Measurements from ENCODE around the gene PPP1R14D. TPM values are rescaled to one million over a fixed set of nuclear protein-coding genes. Genes with fewer than 3 reads are reported as not detected.

The PPP1R14D gene
- polyA plus RNA-seq, 3 donors = not detected

GRCh38 chr15:40815042-40815698 lies 13.3 kb downstream of the PPP1R14D start:
- no peak for TF ChIP-seq CTCF (IDR thresholded peaks at IDR 0.05)
- H3K27ac ChIP-seq (ENCODE audit: low read depth in 1 of 2, low read length in 2 of 2) = no peak overlapping the region
- Mint-ChIP-seq H3K4me1 (no peaks in the 10 kb centered on the region), H3K4me3 (peak overlapping the region in 1 of 2 donors; percentile 4), H3K9me3 (no peaks in the 10 kb centered on the region), H3K27me3 (ENCODE audit: low read depth in 3 of 3) (peaks cover 0 to 1% (median 0%) of the 10 kb centered on the region in 3 donors), H3K27ac (no peak overlapping the region), H3K36me3 (peaks cover 44 to 45% of the 10 kb centered on the region in 2 donors)
- WGBS (ENCODE audit: insufficient coverage) = 88% methylated on average over 3 of the region's 4 CpGs
- H3K9ac ChIP-seq (ENCODE audit: insufficient read depth, low read length, poor library complexity, severe bottlenecking) = no peak overlapping the region
- H4K20me1 ChIP-seq (ENCODE audit: insufficient read depth, low read length) = no peaks in the 10 kb centered on the region
- no peaks in the 10 kb centered on the region for H3K9me3 ChIP-seq (replicated peaks in 1 of 2; ENCODE audit: control insufficient read depth in 1 of 2, insufficient read depth in 1 of 2, low read length in 2 of 2)
- H3K79me2 ChIP-seq (ENCODE audit: insufficient read depth, low read length) = no peaks in the 10 kb centered on the region
- intact Hi-C loops (cut with micrococcal nuclease) = no loop called here
- H3K27me3 ChIP-seq (ENCODE audit: control insufficient read depth in 2 of 2, insufficient read depth in 2 of 2, low read length in 2 of 2) = no peaks in the 10 kb centered on the region
- H3K36me3 ChIP-seq (replicated peaks in 1 of 2; ENCODE audit: control insufficient read depth in 1 of 2, insufficient read depth in 2 of 2, low read length in 2 of 2) = peaks cover 31 to 48% of the 10 kb centered on the region in 2 donors
- no peak overlapping the region for H2AFZ ChIP-seq (ENCODE audit: insufficient read depth, low read depth, low read length, poor library complexity, severe bottlenecking)
- no peak overlapping the region for H3K4me3 ChIP-seq (replicated peaks in 1 of 3; ENCODE audit: low read depth in 2 of 3, low read length in 3 of 3)
- H3K4me1 ChIP-seq (ENCODE audit: control insufficient read depth in 1 of 2, insufficient read depth in 2 of 2, low read length in 2 of 2) = no peaks in the 10 kb centered on the region
- no peak overlapping the region for H3K4me2 ChIP-seq (replicated peaks; ENCODE audit: extremely low read depth, low read length, poor library complexity, severe bottlenecking)
- DNase-seq = no peak

- H3K9me3 Mint-ChIP-seq = no peaks in the 10 kb centered on the region
- intact Hi-C loops (cut with micrococcal nuclease) = no loop called here
Measured at GRCh38 chr15:40812721-40813425, 15.6 kb downstream of the PPP1R14D start.

More at GRCh38 chr15:40812721-40813425, 15.6 kb downstream of the PPP1R14D start:
- Histone ChIP-seq H3K4me3 (replicated peaks in 1 of 3; ENCODE audit: low read depth in 2 of 3, low read length in 3 of 3) (no peak overlapping the region), H3K4me1 (ENCODE audit: control insufficient read depth in 1 of 2, insufficient read depth in 2 of 2, low read length in 2 of 2) (peaks cover 5 to 10% of the 10 kb centered on the region in 2 donors), H3K36me3 (replicated peaks in 1 of 2; ENCODE audit: control insufficient read depth in 1 of 2, insufficient read depth in 2 of 2, low read length in 2 of 2) (peaks cover 38 to 58% of the 10 kb centered on the region in 2 donors), H4K20me1 (ENCODE audit: insufficient read depth, low read length) (no peaks in the 10 kb centered on the region), H3K4me2 (replicated peaks; ENCODE audit: extremely low read depth, low read length, poor library complexity, severe bottlenecking) (no peak overlapping the region), H3K79me2 (ENCODE audit: insufficient read depth, low read length) (peaks cover 11% of the 10 kb centered on the region), H3K27ac (ENCODE audit: low read depth in 1 of 2, low read length in 2 of 2) (no peak overlapping the region), H3K27me3 (ENCODE audit: control insufficient read depth in 2 of 2, insufficient read depth in 2 of 2, low read length in 2 of 2) (no peaks in the 10 kb centered on the region), H2AFZ (ENCODE audit: insufficient read depth, low read depth, low read length, poor library complexity, severe bottlenecking) (no peak overlapping the region), H3K9me3 (replicated peaks in 1 of 2; ENCODE audit: control insufficient read depth in 1 of 2, insufficient read depth in 1 of 2, low read length in 2 of 2) (no peaks in the 10 kb centered on the region), H3K9ac (ENCODE audit: insufficient read depth, low read length, poor library complexity, severe bottlenecking) (no peak overlapping the region)
- Mint-ChIP-seq H3K27ac (peak overlapping the region in 1 of 7 donors; percentile 76), H3K4me3 (no peak overlapping the region), H3K36me3 (peaks cover 47 to 56% of the 10 kb centered on the region in 2 donors), H3K4me1 (peaks cover 14% of the 10 kb centered on the region), H3K27me3 (ENCODE audit: low read depth in 3 of 3) (peaks cover 0 to 4% (median 3%) of the 10 kb centered on the region in 3 donors)
- no peak for TF ChIP-seq CTCF (IDR thresholded peaks at IDR 0.05)
- DNase-seq = no peak
- 99% methylated on average over 11 of the region's 12 CpGs for WGBS (ENCODE audit: insufficient coverage)
